ENCODE measurements around the gene ADAMTS14. TPM values are rescaled to one million over a fixed set of nuclear protein-coding genes. Genes with fewer than 3 reads are reported as not detected.

Gene ADAMTS14
- total RNA-seq, 1 experiment from 2014 or later = not detected

GRCh38 chr10:70728328-70728727, 56.0 kb downstream of the ADAMTS14 start:
- DNase-seq (ENCODE audit: low read depth) = no peak

DNA sequence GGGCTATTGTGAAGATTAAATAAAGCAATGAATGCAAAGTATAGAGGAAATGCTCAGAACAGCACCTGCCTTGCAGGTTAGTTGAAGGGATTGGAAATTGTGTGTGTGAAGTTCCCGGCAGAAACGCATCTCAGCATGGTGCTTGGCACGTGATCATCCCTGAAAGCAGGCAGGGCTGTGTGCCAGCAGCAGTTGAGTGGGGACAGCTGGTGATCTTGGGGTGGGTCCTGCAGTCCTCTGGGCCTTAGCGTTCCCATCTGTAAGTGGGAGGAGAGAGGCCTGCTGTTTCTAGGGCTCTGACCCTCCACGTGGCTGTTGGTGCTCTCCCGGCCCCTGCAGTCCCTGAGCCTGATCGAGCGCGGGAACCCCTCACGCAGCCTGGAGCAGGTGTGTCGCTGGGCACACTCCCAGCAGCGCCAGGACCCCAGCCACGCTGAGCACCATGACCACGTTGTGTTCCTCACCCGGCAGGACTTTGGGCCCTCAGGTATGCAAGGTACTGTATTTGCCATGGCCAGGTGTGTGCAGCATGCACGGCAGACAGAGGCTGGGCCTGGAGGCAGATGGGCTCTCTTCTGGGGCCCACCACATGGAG, 57.6 kb downstream of the ADAMTS14 start:
- no peak for DNase-seq (ENCODE audit: low read depth)

DNA sequence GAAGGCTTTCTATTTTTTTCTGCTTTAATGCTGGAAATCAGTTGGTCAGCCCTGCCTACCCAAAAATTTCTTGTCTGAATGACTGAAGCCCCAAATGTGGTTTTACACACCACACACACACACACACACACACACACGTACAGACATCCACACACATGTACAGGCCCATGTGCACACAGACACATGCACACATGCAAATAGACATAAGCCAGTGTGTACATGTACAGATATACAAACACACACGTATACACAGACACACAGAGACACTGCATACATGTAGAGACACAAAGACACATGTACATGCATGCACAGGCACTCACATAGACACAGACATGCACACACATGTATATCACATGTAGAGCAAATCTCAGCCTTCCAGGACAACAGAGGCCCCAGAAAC, 58.6 kb downstream of the ADAMTS14 start:
- DNase-seq (ENCODE audit: low read depth) = no peak

GRCh38 chr10:70732569-70732968, 60.3 kb downstream of the ADAMTS14 start:
- no peak for DNase-seq (ENCODE audit: low read depth)

- no peak for DNase-seq (ENCODE audit: low read depth)
Observed at GRCh38 chr10:70733051-70733450, 60.7 kb downstream of the ADAMTS14 start.

GRCh38 chr10:70735161-70735560, 62.9 kb downstream of the ADAMTS14 start:
- DNase-seq (ENCODE audit: low read depth) = no peak

- no peak for DNase-seq (ENCODE audit: low read depth)
Observed at GRCh38 chr10:70736525-70736924, 64.2 kb downstream of the ADAMTS14 start.

GRCh38 chr10:70737250-70737649, 64.9 kb downstream of the ADAMTS14 start:
- no peak for DNase-seq (ENCODE audit: low read depth)

DNA sequence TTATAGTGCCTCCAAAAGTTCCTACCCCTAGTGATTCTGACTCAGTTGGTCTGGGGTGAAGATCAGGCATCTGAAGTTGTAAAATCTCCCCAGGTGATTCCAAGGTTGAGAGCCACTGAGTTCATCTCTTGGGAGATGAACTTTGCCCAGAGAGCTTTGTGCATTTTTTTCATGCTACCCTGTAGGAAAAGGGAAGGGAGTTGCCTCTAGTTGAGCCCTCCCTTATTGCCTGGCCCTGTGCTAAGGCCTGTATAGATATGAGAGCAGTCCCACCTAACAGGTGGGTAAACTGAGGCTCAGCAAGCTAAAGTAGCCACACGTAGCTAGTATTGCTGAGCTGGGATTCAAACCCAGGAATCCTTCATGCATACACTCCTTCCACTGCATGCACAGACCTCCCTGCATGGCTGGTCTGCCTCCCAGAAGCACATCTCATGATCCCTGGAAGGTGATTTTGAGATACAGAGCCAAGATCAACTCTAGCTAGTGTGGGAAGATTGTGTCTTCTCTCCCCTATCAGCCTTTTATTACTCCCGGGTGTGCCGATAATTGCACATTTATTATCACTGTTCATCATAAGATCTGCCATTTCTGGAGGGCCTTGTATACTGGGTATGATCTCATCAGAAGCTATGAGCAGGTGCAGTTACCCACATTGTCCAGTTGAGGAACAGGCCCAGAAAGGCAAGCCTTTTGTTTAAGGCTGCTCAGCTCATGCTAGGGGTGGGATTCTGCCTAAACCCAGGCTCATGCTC, 65.9 kb downstream of the ADAMTS14 start:
- DNase-seq (ENCODE audit: low read depth) = no peak

DNA sequence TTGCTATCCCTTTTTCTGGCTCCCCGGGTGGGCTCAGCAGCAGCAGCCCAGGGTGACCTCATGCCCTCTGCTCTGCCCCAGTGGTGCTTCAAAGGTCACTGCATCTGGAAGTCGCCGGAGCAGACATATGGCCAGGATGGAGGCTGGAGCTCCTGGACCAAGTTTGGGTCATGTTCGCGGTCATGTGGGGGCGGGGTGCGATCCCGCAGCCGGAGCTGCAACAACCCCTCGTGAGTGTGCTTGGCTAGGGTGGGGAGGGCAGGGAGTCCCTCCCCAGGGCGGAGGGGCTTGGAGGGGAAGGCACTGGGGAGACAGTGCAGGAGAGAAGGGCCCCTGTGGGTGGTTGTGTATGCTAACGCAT, 66.4 kb downstream of the ADAMTS14 start:
- DNase-seq (ENCODE audit: low read depth) = no peak

- no peak for DNase-seq (ENCODE audit: low read depth)
Observed at GRCh38 chr10:70740406-70741288, 68.3 kb downstream of the ADAMTS14 start.

DNA sequence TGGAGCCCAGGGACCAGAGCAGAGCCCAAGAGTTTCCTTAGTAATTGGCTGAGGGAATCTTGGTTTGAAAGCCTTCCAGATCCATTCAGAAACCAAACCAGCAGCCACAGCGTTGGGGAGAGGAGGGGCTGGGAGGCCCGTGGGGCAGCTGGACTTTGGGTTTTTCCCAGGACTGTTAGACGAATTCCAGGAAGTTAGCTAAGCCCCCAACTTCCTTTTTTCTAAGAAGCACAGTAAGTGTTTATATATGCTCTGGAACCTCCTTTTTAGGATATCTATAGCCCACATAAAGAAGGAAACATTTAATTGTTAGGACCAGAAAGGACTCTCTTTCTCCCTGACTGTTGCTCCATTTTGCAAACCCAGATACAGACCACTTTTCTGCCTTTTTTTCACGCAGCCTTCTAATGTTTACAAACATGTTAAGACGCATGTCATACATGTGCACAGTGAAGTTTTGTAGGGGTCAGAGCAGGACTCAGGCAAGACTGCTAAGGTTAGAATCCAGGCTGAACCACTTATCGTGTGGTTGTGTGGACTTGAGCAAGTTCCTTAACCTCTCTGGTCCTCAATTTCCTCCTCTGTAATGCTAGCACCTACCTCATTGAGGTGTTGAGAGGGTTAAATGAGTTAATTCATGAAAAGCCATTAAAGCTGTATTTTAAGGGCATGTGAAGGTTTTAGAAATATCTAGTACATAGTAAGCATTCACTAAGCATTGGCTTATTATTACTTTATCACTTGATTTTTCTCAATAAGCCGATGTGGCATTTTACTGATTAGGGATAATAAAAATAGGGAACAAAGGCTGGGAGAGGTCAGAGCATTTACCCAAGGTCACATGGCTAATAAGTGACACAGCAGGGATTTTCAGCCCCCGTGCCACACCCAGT, 70.5 kb downstream of the ADAMTS14 start:
- DNase-seq (ENCODE audit: low read depth) = no peak

- DNase-seq (ENCODE audit: low read depth) = no peak
Observed at GRCh38 chr10:70743430-70743788, 71.1 kb downstream of the ADAMTS14 start.

GRCh38 chr10:70743879-70744278, 71.6 kb downstream of the ADAMTS14 start:
- DNase-seq (ENCODE audit: low read depth) = no peak

- DNase-seq (ENCODE audit: low read depth) = no peak
Observed at GRCh38 chr10:70744617-70745143, 72.4 kb downstream of the ADAMTS14 start.

DNA sequence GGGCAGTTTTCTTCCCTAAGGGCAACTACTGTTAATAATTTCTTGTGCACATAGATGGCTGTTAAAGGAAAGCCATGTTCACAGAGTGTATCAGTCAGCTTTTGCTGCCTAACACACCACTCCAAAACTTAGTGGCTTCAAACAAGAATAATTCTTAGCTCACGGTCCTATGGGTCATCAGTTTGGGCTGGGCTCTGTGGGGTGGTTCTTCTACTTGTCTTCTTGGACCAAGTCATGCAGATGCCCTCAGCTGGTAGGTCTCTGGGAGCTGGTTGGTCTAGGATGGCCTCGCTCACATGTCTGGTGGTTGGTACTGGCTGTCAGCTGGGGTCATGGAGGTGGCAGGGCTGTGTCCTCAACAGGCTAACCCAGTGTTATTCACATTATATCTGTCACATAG, 73.2 kb downstream of the ADAMTS14 start:
- DNase-seq (ENCODE audit: low read depth) = no peak

- DNase-seq (ENCODE audit: low read depth) = no peak
Observed at GRCh38 chr10:70747192-70747965, 75.1 kb downstream of the ADAMTS14 start.

- no peak for DNase-seq (ENCODE audit: low read depth)
Observed at GRCh38 chr10:70748305-70748704, 76.0 kb downstream of the ADAMTS14 start.

- DNase-seq (ENCODE audit: low read depth) = no peak
Observed at GRCh38 chr10:70748801-70749573, 76.7 kb downstream of the ADAMTS14 start.

Measured in HT1080 (cell line).